ENCODE results near the gene TRAPPC6A.

The TRAPPC6A gene

DNA sequence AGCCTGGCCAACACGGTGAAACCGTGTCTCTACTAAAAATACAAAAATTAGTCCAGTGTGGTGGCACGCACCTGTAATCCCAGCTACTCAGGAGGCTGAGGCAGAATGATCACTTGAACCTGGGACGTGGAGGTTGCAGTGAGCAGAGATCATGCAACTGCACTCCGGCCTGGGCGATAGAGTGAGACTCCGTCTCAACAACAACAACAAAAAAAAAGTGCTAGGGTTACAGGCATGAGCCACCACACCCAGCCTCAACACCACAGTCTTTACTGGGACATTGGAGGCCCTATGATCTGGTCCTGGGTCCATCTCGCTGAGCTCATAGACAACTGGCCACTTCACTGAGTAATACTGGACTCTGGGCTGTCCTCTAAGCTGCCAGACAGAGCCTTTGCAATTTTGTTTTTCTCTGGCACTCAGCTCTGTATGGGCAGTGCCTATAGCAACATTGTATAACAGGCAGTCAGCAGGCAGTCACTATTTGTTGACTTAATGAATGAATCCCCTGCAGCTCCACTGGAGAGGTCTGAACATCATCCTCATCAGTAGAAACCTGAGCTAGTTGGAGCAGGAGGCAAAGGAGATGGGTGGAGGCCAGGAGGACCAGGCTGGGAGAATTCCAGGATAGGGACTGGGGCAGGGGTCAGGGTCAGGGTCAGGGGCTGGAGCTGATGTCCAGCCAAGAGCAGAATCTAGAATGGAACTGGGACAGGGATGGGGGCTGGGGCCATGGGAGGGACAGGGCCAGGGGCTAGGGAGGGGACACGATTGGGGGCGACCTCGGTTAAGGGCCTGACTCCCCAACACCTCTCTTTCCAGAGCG is 8.7 kb upstream of the TRAPPC6A start:
- H3K4me3 ChIP-seq (ENCODE audit: low read length) = no peak overlapping the region
- TF ChIP-seq, protein P1, sequence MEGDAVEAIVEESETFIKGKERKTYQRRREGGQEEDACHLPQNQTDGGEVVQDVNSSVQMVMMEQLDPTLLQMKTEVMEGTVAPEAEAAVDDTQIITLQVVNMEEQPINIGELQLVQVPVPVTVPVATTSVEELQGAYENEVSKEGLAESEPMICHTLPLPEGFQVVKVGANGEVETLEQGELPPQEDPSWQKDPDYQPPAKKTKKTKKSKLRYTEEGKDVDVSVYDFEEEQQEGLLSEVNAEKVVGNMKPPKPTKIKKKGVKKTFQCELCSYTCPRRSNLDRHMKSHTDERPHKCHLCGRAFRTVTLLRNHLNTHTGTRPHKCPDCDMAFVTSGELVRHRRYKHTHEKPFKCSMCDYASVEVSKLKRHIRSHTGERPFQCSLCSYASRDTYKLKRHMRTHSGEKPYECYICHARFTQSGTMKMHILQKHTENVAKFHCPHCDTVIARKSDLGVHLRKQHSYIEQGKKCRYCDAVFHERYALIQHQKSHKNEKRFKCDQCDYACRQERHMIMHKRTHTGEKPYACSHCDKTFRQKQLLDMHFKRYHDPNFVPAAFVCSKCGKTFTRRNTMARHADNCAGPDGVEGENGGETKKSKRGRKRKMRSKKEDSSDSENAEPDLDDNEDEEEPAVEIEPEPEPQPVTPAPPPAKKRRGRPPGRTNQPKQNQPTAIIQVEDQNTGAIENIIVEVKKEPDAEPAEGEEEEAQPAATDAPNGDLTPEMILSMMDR (conservative IDR thresholded peaks at IDR 0.05; ENCODE audit: low read length) = no peak
- DNase-seq (ENCODE audit: low read depth) = no peak

DNA sequence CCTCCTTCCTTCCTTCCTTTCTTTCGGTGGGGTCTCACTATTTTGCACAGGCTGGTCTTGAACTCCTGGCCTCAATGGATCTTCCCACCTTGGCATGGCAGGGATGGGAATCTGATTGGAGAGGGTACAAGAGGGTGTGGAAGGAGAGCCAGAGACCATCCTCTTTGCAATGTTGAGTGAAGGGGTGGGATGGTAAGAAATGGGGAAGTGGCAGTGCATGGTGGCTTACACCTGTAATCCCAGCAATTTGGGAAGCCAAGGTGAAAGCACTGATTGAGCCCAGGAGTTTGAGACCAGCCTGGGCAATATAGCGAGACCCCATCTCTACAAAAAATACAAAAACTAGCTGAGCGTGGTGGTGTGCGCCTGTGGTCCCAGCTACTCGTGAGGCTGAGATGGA is 6.1 kb upstream of the TRAPPC6A start:
- TF ChIP-seq, protein P1 (conservative IDR thresholded peaks at IDR 0.05; ENCODE audit: low read length) = no peak
- no peak for DNase-seq (ENCODE audit: low read depth)
- H3K4me3 ChIP-seq (ENCODE audit: low read length) = no peak overlapping the region

DNA sequence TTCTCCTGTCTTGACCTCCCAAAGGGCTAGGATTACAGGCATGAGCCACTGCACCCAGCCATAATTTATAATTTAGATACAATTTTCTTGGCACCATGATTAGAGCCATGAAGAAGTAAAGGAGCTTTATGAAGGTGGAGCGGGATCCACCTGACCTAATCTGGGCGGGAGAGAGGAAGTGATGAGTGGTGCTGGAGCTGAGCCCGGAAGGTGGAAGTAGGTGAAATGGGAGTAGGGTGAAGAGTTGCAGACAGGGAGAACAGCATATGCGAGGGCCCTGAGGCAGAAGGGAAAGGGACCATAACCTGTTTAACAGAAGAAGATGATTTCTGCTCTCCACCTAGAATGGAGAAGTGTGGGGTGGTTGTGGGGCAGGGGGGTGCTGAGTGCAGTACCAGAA is 4.7 kb upstream of the TRAPPC6A start:
- TF ChIP-seq, protein P1 (conservative IDR thresholded peaks at IDR 0.05; ENCODE audit: low read length) = no peak
- DNase-seq (ENCODE audit: low read depth) = no peak
- no peak overlapping the region for H3K4me3 ChIP-seq (ENCODE audit: low read length)

DNA sequence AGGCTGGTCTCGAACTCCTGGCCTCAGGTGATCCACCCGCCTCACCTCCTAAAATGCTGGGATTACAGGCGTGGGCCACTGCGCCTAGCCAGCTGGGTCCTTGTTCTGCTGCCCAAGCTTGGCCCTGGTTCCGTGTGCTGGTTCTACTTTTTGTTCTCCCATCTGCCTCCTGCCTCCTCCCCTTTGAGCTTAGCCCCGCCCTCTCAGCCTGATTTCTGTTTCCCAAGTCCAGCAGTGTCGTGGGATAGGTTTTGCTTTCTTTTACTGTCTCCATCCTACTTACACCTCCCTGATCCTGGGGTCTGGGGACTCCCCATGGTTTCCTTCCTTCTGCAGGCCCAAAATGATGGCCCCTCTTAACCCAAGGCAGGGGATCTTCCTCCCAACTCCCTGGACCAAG is 2.9 kb upstream of the TRAPPC6A start:
- no peak for DNase-seq (ENCODE audit: low read depth)
- TF ChIP-seq, protein P1 (conservative IDR thresholded peaks at IDR 0.05; ENCODE audit: low read length) = no peak
- H3K4me3 ChIP-seq (ENCODE audit: low read length) = no peak overlapping the region

DNA sequence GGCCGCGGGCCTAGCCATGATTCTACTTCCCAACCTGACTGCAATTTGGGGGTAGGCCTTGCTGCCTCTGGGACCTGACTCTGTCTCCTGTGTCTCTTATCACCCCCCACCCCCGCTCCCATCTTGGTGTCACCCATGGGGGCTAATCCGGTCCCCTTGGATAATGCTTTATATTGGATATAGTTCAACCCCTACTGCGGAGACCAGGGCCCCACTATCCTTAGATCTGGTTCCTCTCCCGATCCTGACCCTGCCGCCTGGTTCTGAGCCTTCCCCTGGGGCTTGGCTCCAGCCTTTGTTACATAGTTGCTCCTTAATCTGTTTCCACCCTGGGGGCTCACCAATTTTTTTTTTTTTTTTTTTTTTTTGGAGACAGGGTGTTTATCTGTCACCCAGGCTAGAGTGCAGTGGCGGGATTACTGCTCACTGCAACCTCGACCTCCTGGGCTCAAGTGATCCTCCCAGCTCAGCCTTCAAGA is 1.9 kb upstream of the TRAPPC6A start:
- TF ChIP-seq, protein P1 (conservative IDR thresholded peaks at IDR 0.05; ENCODE audit: low read length) = no peak
- DNase-seq (ENCODE audit: low read depth) = no peak
- H3K4me3 ChIP-seq (ENCODE audit: low read length) = peak overlapping the region; percentile 99

DNA sequence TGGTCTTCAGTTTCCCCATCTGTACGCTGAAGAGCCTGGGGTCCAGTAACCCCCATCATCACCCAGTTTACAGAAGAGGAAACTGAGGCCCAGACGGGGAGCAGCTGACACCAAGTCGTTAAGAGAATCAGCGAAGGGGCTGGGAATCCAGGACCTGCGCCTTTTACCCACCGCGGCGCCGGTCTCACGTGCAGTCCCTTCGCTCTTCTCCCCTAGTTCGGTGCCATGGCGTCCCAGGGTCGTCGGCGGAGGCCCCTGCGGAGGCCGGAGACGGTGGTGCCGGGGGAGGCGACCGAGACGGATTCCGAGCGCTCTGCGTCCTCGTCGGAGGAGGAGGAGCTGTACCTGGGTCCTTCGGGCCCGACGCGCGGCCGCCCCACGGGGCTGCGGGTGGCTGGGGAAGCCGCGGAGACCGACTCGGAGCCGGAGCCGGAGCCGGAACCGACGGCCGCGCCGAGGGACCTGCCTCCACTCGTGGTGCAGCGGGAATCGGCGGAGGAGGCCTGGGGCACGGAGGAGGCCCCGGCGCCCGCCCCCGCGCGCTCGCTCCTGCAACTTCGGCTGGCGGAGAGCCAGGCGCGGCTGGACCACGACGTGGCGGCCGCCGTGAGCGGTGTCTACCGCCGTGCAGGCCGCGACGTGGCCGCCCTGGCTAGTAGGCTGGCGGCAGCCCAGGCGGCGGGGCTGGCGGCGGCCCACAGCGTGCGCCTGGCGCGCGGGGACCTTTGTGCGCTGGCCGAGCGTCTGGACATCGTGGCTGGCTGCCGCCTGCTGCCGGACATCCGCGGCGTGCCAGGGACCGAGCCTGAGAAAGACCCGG is 1.2 kb upstream of the TRAPPC6A start:
- H3K4me3 ChIP-seq (ENCODE audit: low read length) = peak overlapping the region; percentile 99
- TF ChIP-seq, protein P1 (conservative IDR thresholded peaks at IDR 0.05; ENCODE audit: low read length) = no peak
- DNase-seq (ENCODE audit: low read depth) = peak; percentile 46

Measured in AG10803 (cell line).